Common myeloid progenitor, CD34-positive (primary cell): ENCODE results near the gene GK.
"Not testable (repeated sequence)": the region's sequence is repeated elsewhere in the genome, so short reads cannot be mapped to it uniquely, and the experiment has no call there.

Experiments used
- CTCF ChIA-PET: fragments of 350-600 bp; sonication (Branson Sonifier 250); formaldehyde crosslinking; loops from one replicate; lab custom pipeline; 2021; ENCODE audit warnings: antibody characterized with exemption; lab: Charles Lee
- POLR2A ChIA-PET: fragments of 350-600 bp; sonication (Branson Sonifier 250); formaldehyde crosslinking; loops from one replicate; lab custom pipeline; 2021; ENCODE audit warnings: antibody characterized with exemption; lab: Charles Lee
- DNase-seq, 3 donors: peaks; one replicate each; pipeline versions ENCODE4 v3.0.0 to v3.0.0-alpha.2; 2013
- H3K27ac ChIP-seq, 2 experiments: 1 replicate in 1 of 2; 2 replicates in 1 of 2; pipeline ENCODE4 v1.7.0; 2013; ENCODE audit warnings: inconsistent platforms in 2 of 2, low read length in 2 of 2, mild to moderate bottlenecking in 2 of 2, low read depth in 1 of 2, moderate library complexity in 1 of 2; ENCODE audit not compliant: severe bottlenecking in 2 of 2, insufficient read depth in 1 of 2, poor library complexity in 1 of 2
- H3K27me3 ChIP-seq, 5 experiments: replicated peaks in 2 of 5; 1 replicate in 3 of 5; 2 replicates in 2 of 5; pipeline versions ENCODE4 v1.6.1 to v1.7.0; 2013; ENCODE audit warnings: low read length in 4 of 5, mild to moderate bottlenecking in 2 of 5, moderate library complexity in 2 of 5, inconsistent platforms in 1 of 5; ENCODE audit not compliant: insufficient read depth in 5 of 5, control insufficient read depth in 4 of 5
- H3K36me3 ChIP-seq, 4 experiments: 1 replicate in 2 of 4; 2 replicates in 2 of 4; pipeline versions ENCODE4 v1.6.1 to v1.7.0; 2013; ENCODE audit warnings: low read length in 3 of 4, control low read depth in 1 of 4, mild to moderate bottlenecking in 1 of 4; ENCODE audit not compliant: control insufficient read depth in 4 of 4, insufficient read depth in 4 of 4
- H3K4me1 ChIP-seq, 4 experiments: 1 replicate in 3 of 4; 2 replicates in 1 of 4; pipeline versions ENCODE4 v1.6.1 to v1.7.1; 2013; ENCODE audit warnings: low read length in 3 of 4, mild to moderate bottlenecking in 3 of 4, control low read depth in 1 of 4, inconsistent platforms in 1 of 4, moderate library complexity in 1 of 4; ENCODE audit not compliant: control insufficient read depth in 4 of 4, insufficient read depth in 4 of 4; ENCODE audit errors: control extremely low read depth in 1 of 4
- H3K4me3 ChIP-seq, 7 experiments: 1 replicate in 4 of 7; 2 replicates in 3 of 7; pipeline versions ENCODE4 v1.5.1 to v1.7.0; 2013; ENCODE audit warnings: mild to moderate bottlenecking in 7 of 7, low read length in 6 of 7, moderate library complexity in 6 of 7, inconsistent platforms in 2 of 7, low read depth in 2 of 7, control low read depth in 1 of 7; ENCODE audit not compliant: insufficient read depth in 4 of 7, control insufficient read depth in 1 of 7; ENCODE audit errors: extremely low read depth in 1 of 7
- H3K9me3 ChIP-seq, 5 experiments: 1 replicate in 4 of 5; 2 replicates in 1 of 5; pipeline versions ENCODE4 v1.6.1 to v1.7.1; 2013; ENCODE audit warnings: low read length in 4 of 5, mild to moderate bottlenecking in 2 of 5, inconsistent platforms in 1 of 5, low read depth in 1 of 5, moderate library complexity in 1 of 5; ENCODE audit not compliant: control insufficient read depth in 4 of 5, insufficient read depth in 2 of 5; ENCODE audit errors: control extremely low read depth in 1 of 5
- WGBS: methylation state at CpG from one replicate; pipeline ENCODE4 v1.1.5; 2013; ENCODE audit not compliant: insufficient coverage; 5-methylcytosine and 5-hydroxymethylcytosine counted together

GK gene

GRCh38 chrX:30620125-30620524 is 33.1 kb upstream of the GK start:
- H3K9me3 ChIP-seq = peaks cover 2 to 8% (median 5%) of the 10 kb centered on the region in 5 experiments
- no peaks in the 10 kb centered on the region for H3K27me3 ChIP-seq
- H3K36me3 ChIP-seq = no peaks in the 10 kb centered on the region
- ChIA-PET CTCF (interaction anchor here (1.2 kb wide), 1 partner anchor 92 kb away, joined by 3 read pairs; no protein-coding TSS in a partner anchor), POLR2A (no interaction called here)
- peaks cover 0 to 4% (median 0%) of the 10 kb centered on the region in 4 experiments for H3K4me1 ChIP-seq
- whole genome bisulfite sequencing = 94% methylated on average over 3 of the region's 3 CpGs
- no peak for DNase-seq
- H3K27ac ChIP-seq = no peak overlapping the region
- H3K4me3 ChIP-seq = no peak overlapping the region

- DNase-seq = peak in 2 of 3 donors; percentile 43 to 62
- Histone ChIP-seq H3K36me3 (no peaks in the 10 kb centered on the region), H3K4me1 (peaks cover 0 to 4% (median 0%) of the 10 kb centered on the region in 4 experiments), H3K27me3 (no peaks in the 10 kb centered on the region), H3K27ac (no peak overlapping the region), H3K9me3 (peaks cover 2 to 8% (median 5%) of the 10 kb centered on the region in 5 experiments), H3K4me3 (no peak overlapping the region)
- WGBS = 60% methylated on average over 2 of the region's 2 CpGs
- ChIA-PET POLR2A (no interaction called here), CTCF (interaction anchor here (1.2 kb wide), 1 partner anchor 91 kb away, joined by 3 read pairs; no protein-coding TSS in a partner anchor)
These were observed 32.1 kb upstream of the GK start for GRCh38 chrX:30620980-30621618.

DNA sequence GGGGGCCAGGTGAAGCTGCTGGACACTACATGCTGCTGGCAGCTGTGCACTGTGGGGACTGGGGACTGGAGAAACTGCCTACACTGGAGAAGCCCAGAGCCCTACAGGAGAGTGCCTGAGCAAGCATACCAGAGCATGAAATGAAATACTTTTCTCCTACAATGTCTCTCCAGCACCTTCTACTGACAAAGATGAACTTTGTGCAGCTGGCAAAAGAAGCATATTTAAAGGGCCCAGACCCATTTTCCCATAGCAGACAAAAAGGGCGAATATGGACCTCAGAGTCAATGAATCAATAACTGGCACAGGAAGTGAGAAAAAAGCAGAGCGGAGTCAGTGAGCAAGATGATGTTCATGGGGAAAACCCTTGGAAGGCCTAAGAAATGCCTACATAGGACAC is 30.9 kb upstream of the GK start:
- no peak for DNase-seq
- CTCF ChIA-PET = no interaction called here
- Histone ChIP-seq H3K9me3 (peaks cover 0 to 8% (median 5%) of the 10 kb centered on the region in 5 experiments), H3K4me1 (peaks cover 0 to 4% (median 0%) of the 10 kb centered on the region in 4 experiments), H3K27ac (no peak overlapping the region), H3K36me3 (no peaks in the 10 kb centered on the region), H3K27me3 (no peaks in the 10 kb centered on the region), H3K4me3 (no peak overlapping the region)
- WGBS = no CpG with 5 or more reads among the region's 2 CpGs
- POLR2A ChIA-PET = no interaction called here

DNA sequence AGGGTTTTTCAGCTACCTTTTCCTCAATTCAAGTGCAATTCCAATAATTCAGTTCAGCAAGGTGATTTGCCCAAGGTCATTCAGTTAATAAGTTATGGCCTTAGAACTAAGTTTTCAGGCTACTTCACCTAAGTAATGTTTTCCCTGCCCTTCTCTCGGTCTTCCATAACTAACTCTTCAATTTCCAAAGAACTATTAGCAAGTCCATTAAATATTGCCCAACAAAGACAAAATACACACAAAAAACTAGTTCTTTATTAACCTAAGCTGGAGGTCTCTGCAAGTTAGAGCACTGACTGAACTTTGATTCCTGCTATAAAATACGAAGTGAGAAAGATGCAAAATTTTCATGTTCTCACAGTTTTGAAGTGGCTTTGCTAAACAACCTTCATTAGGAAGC is 26.8 kb upstream of the GK start:
- ChIA-PET CTCF (interaction anchor here (1.8 kb wide), 1 partner anchor 9 kb away, joined by 4 read pairs; no protein-coding TSS in a partner anchor), POLR2A (no interaction called here)
- H3K27me3 ChIP-seq = no peaks in the 10 kb centered on the region
- H3K36me3 ChIP-seq = no peaks in the 10 kb centered on the region
- H3K4me3 ChIP-seq = no peak overlapping the region
- WGBS = 58% methylated on average over 2 of the region's 2 CpGs
- peaks cover 0 to 8% (median 5%) of the 10 kb centered on the region in 5 experiments for H3K9me3 ChIP-seq
- DNase-seq = no peak
- H3K27ac ChIP-seq = no peak overlapping the region
- H3K4me1 ChIP-seq = no peaks in the 10 kb centered on the region

DNA sequence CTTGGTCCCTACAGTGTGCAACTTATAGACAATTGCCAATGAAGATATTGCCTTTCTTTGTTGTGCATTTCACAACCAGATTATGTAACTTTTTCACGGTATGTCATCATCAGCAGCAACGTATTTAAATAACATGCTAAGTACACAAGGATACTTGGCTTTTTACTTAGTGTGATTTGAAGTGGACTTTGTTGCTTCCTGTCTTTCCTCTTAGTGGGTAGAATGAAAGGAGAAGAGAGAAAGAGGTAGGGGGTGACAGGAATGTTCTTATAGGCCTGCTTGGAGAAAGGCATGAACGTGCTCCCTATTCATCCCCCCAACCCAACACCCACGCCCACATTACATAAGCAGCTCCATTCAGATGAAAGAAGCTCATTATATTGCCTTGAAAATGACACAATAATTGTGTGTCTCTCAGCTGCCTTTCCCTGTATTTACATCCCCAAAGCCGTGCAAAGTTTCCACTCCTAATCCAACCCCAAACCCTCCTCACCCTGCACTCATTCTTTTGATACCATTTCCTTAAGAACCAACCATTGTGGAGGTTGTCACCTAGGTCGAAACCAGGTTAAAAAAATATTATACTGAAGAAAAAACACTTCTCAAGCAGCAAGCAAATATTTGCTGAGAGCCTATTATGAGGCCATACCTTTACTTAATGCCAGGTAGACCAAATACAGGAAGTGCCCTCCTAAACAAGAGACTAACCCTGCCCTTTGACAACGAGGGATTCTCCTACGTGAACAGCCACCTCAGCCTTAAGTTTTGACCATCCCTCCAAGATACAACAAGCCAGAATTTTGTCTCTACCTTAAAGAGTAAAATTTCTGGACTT is 25.2 kb upstream of the GK start:
- Histone ChIP-seq H3K4me3 (no peak overlapping the region), H3K27me3 (no peaks in the 10 kb centered on the region), H3K27ac (no peak overlapping the region), H3K4me1 (no peaks in the 10 kb centered on the region), H3K36me3 (no peaks in the 10 kb centered on the region), H3K9me3 (no peaks in the 10 kb centered on the region)
- ChIA-PET POLR2A (no interaction called here), CTCF (no interaction called here)
- DNase-seq = no peak
- 68% methylated on average over 5 of the region's 8 CpGs for WGBS

DNA sequence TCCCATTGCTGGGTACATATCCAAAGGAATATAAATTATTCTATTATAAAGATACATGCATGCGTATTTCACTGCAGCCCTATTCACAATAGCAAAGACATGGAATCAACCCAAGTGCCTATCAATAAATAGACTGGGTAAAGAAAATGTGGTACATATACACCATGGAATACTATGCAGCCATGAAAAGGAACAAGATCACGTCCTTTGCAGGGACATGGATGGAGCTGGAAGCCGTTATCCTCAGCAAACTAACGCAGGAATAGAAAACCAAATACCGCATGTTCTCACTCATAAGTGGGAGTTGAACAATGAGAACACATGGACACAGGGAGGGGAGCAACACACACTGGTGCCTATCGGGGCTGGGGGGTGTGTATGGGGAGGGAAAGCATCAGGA is 19.2 kb upstream of the GK start:
- H3K4me3 ChIP-seq, DNase-seq: not testable (repeated sequence)
- 90% methylated on average over 4 of the region's 6 CpGs for WGBS

More for the DNA sequence above, 19.2 kb upstream of the GK start:
- ChIA-PET POLR2A (interaction anchor here (0.6 kb wide), 1 partner anchor 67 kb away, joined by 3 read pairs; no protein-coding TSS in a partner anchor), CTCF (interaction anchor here (1.0 to 2.5 kb wide), 5 partner anchors 9 to 105 kb away, joined by 3 to 14 read pairs (median 8); no protein-coding TSS in a partner anchor)
- H3K4me1 ChIP-seq, H3K9me3 ChIP-seq, H3K36me3 ChIP-seq, H3K27me3 ChIP-seq, H3K27ac ChIP-seq: not testable (repeated sequence)
